IMR-90 (cell line): ENCODE data around the gene MOSPD3. TPM values are rescaled to one million over a fixed set of nuclear protein-coding genes. Genes with fewer than 3 reads are reported as not detected.

ENCODE experiments used
- ATAC-seq: fragments of 200-7000 bp; cut with Tn5 transposase; 2 replicates; pipeline ENCODE4 v1.9.1; 2020; ENCODE audit warnings: low read depth, mild to moderate bottlenecking, moderate library complexity
- BruUV-seq: library from RNA; stranded (reverse); fragments of 400-500 nt; replicated peaks from 2 replicates; lab custom pipeline; 2021; lab: Mats Ljungman, UMichigan
- CTCF ChIA-PET: fragments of 300-600 bp; formaldehyde crosslinking; extraction: SDS; loops from one replicate; lab custom pipeline; 2021; ENCODE audit warnings: antibody characterized with exemption; lab: Yijun Ruan, JAX
- POLR2A ChIA-PET: fragments of 300-600 bp; sonication (Branson Sonifier 250); formaldehyde crosslinking; loops from one replicate; lab custom pipeline; 2022; ENCODE audit warnings: antibody characterized with exemption; ENCODE audit not compliant: unreplicated experiment; lab: Charles Lee
- DNase-seq: peaks from one replicate; pipeline ENCODE4 v3.0.0; 2013
- H2AFZ ChIP-seq: replicated peaks from 2 replicates; pipeline ENCODE3; 2013; ENCODE audit warnings: low read length, mild to moderate bottlenecking; ENCODE audit not compliant: poor library complexity
- H2AK5ac ChIP-seq: 2 replicates; pipeline ENCODE4 v1.6.1; 2013; ENCODE audit warnings: low read depth, low read length, inconsistent platforms
- H2AK9ac ChIP-seq: replicated peaks from 2 replicates; pipeline ENCODE3; 2013; ENCODE audit warnings: mild to moderate bottlenecking, low read depth, low read length, moderate library complexity; ENCODE audit not compliant: poor library complexity
- H2BK120ac ChIP-seq: 2 replicates; pipeline ENCODE4 v1.6.1; 2013; ENCODE audit warnings: low read depth, low read length, inconsistent platforms
- H2BK15ac ChIP-seq: 3 replicates; pipeline ENCODE4 v1.6.1; 2013; ENCODE audit warnings: low read depth, low read length, inconsistent platforms
- H2BK20ac ChIP-seq: 2 replicates; pipeline ENCODE4 v1.6.1; 2013; ENCODE audit warnings: low read depth, mild to moderate bottlenecking, inconsistent platforms, low read length, moderate library complexity
- H2BK5ac ChIP-seq: 2 replicates; pipeline ENCODE4 v1.6.1; 2013; ENCODE audit warnings: mild to moderate bottlenecking, low read depth, low read length, inconsistent platforms; ENCODE audit not compliant: poor library complexity, severe bottlenecking
- H3K14ac ChIP-seq: replicated peaks from 2 replicates; pipeline ENCODE4 v1.6.1; 2013; ENCODE audit warnings: low read depth, low read length, inconsistent platforms
- H3K18ac ChIP-seq: 2 replicates; pipeline ENCODE4 v1.6.1; 2013; ENCODE audit warnings: low read depth, low read length, control low read depth
- H3K23ac ChIP-seq: 2 replicates; pipeline ENCODE4 v1.6.1; 2013; ENCODE audit warnings: low read depth, low read length, inconsistent platforms
- H3K27ac ChIP-seq: 2 replicates; pipeline ENCODE4 v1.5.1; 2013; ENCODE audit warnings: mild to moderate bottlenecking, control low read depth, low read length; ENCODE audit not compliant: insufficient read depth
- H3K27me3 ChIP-seq: 2 replicates; pipeline ENCODE4 v1.6.1; 2013; ENCODE audit warnings: low read length; ENCODE audit not compliant: control insufficient read depth, insufficient read depth
- H3K36me3 ChIP-seq: 2 replicates; pipeline ENCODE4 v1.6.1; 2013; ENCODE audit warnings: low read length, mixed read lengths; ENCODE audit not compliant: control insufficient read depth, insufficient read depth
- H3K4ac ChIP-seq: 2 replicates; pipeline ENCODE4 v1.6.1; 2013; ENCODE audit warnings: low read depth, low read length, inconsistent platforms
- H3K4me1 ChIP-seq: 2 replicates; pipeline ENCODE4 v1.6.1; 2013; ENCODE audit warnings: low read length, mixed read lengths; ENCODE audit not compliant: control insufficient read depth, insufficient read depth
- H3K4me2 ChIP-seq: 2 replicates; pipeline ENCODE4 v1.6.1; 2013; ENCODE audit warnings: low read depth, mild to moderate bottlenecking, control low read depth, low read length, moderate library complexity
- H3K4me3 ChIP-seq: 2 replicates; pipeline ENCODE4 v1.5.1; 2013; ENCODE audit warnings: low read depth, mild to moderate bottlenecking, control low read depth, low read length, moderate library complexity; ENCODE audit not compliant: insufficient read depth
- H3K56ac ChIP-seq: 2 replicates; pipeline ENCODE4 v1.6.1; 2013; ENCODE audit warnings: low read length, inconsistent platforms; ENCODE audit not compliant: insufficient read depth; ENCODE audit errors: extremely low read depth
- H3K79me1 ChIP-seq, 2 experiments: 2 replicates each; pipeline ENCODE4 v1.6.1; 2013; ENCODE audit warnings: low read length in 2 of 2, inconsistent platforms in 1 of 2, low read depth in 1 of 2
- H3K9ac ChIP-seq: 2 replicates; pipeline ENCODE4 v1.6.1; 2013; ENCODE audit warnings: low read depth, low read length, control low read depth
- H3K9me1 ChIP-seq: 2 replicates; pipeline ENCODE4 v1.6.1; 2013; ENCODE audit warnings: low read length, inconsistent platforms; ENCODE audit not compliant: insufficient read depth
- H3K9me3 ChIP-seq: 2 replicates; pipeline ENCODE4 v1.6.1; 2013; ENCODE audit warnings: low read length; ENCODE audit not compliant: control insufficient read depth, insufficient read depth
- H4K20me1 ChIP-seq: 2 replicates; pipeline ENCODE4 v1.6.1; 2013; ENCODE audit warnings: low read length, inconsistent platforms; ENCODE audit not compliant: insufficient read depth
- H4K5ac ChIP-seq: 2 replicates; pipeline ENCODE4 v1.6.1; 2013; ENCODE audit warnings: mild to moderate bottlenecking, low read depth, low read length, control low read depth
- H4K8ac ChIP-seq, 2 experiments: 2 replicates each; pipeline ENCODE4 v1.6.1; 2013; ENCODE audit warnings: low read depth in 2 of 2, low read length in 2 of 2, control low read depth in 1 of 2, inconsistent platforms in 1 of 2
- H4K91ac ChIP-seq: 2 replicates; pipeline ENCODE4 v1.6.1; 2013; ENCODE audit warnings: low read depth, low read length, inconsistent platforms; ENCODE audit not compliant: insufficient read depth
- RAD21 ChIP-seq: IDR thresholded peaks from 2 replicates; pipeline ENCODE4 v1.6.1; 2012; ENCODE audit warnings: low read length, improper control_type of control experiment
- WGBS, 2 experiments: methylation state at CpG; one replicate each; pipeline versions ENCODE4 v1.1.5 to v1.1.7; 2013; ENCODE audit warnings: missing lambda C conversion rate in 2 of 2; ENCODE audit not compliant: insufficient read length in 1 of 2; ENCODE audit errors: extremely low coverage in 2 of 2; 5-methylcytosine and 5-hydroxymethylcytosine counted together
- dilution Hi-C: fragments of 300-500 bp; cut with HindIII; formaldehyde crosslinking; loops from one replicate; pipeline ENCODE4 v1.14.3; 2018; ENCODE audit warnings: low sequenced_read_pairs; ENCODE audit not compliant: unreplicated experiment
- in situ Hi-C: fragments of 300-500 bp; cut with MboI; formaldehyde crosslinking; loops from 3 replicates; pipeline ENCODE4 v1.14.3; 2019; ENCODE audit warnings: low sequenced_read_pairs, inconsistent platforms, mixed read lengths
- intact Hi-C: fragments of 100-400 bp; cut with micrococcal nuclease; formaldehyde crosslinking; loops from 2 replicates; pipeline ENCODE4 v1.10.0; 2022
- polyA plus RNA-seq, 3 experiments: library from polyadenylated mRNA; depleted of rRNA; stranded (reverse); fragments of >200 nt; gene quantifications; 2 replicates each; pipeline ENCODE4 v1.2.3, GENCODE V29; 2012; ENCODE audit warnings: low replicate concordance in 1 of 3
- total RNA-seq: library from RNA; depleted of rRNA; stranded (reverse); fragments of >200 nt; gene quantifications from 2 replicates; pipeline ENCODE4 v1.2.3, GENCODE V29; 2012
- TF ChIP-seq, protein P1 (sequence below): fragments of 150-350 bp; IDR thresholded peaks from 2 replicates; pipeline ENCODE4 v1.6.1; 2016; ENCODE audit warnings: low read depth, mild to moderate bottlenecking, low read length, moderate library complexity, borderline replicate concordance

Gene MOSPD3
- total and polyA plus RNA-seq, 2 of the 4 experiments (the other 2 are of a cell fraction), result 2.3 to 30.0 TPM

DNA sequence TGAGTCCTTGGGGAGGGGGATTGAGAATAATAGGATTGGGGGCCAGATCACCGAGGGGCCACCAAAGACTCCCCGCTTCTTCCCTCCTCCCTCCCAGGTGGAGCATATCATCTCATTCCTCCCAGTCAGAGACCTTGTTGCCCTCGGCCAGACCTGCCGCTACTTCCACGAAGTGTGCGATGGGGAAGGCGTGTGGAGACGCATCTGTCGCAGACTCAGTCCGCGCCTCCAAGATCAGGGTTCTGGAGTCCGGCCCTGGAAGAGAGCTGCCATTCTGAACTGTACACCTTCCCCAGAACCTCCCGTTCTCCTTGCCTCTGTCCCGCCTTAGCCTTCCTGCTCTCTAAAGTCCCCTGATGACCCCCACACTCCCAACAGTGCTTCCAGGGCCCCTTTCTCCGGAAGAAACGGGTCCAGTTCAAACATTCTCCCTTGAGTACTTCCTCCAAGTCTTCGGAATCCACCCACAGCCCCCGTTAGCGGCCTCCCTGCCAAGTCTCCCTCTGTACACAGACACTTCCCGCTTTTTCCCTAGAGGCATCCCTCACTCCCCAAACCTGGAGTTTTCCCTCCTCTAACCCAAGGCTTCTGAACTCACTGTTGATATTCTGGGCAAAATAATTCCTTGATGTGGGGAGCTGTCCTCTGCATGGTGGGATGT, 22.1 kb upstream of the MOSPD3 start:
- Histone ChIP-seq H2BK5ac (no peak overlapping the region), H4K5ac (no peak overlapping the region), H4K20me1 (peaks cover 7% of the 10 kb centered on the region), H3K27ac (no peak overlapping the region), H2BK120ac (no peak overlapping the region), H2AK9ac (no peak overlapping the region), H3K56ac (no peak overlapping the region), H3K4me2 (no peak overlapping the region), H3K36me3 (no peaks in the 10 kb centered on the region), H3K23ac (no peak overlapping the region), H3K9me3 (no peaks in the 10 kb centered on the region), H3K9ac (no peak overlapping the region), H3K4me3 (no peak overlapping the region), H2AK5ac (no peak overlapping the region), H2AFZ (peak overlapping the region; percentile 74), H3K4ac (no peak overlapping the region), H3K14ac (no peak overlapping the region), H3K18ac (no peak overlapping the region), H2BK15ac (no peak overlapping the region), H3K79me1 (peaks cover 4 to 9% of the 10 kb centered on the region in 2 experiments; a peak in 2 of 4 replicates), H4K8ac (peak overlapping the region in 1 of 2 experiments; percentile 19; a peak in 1 of 4 replicates), H4K91ac (no peak overlapping the region), H3K27me3 (no peaks in the 10 kb centered on the region), H3K9me1 (0 out of 2 replicates have a peak, but pooled peaks cover 6% of the 10 kb centered on the region), H2BK20ac (no peak overlapping the region), H3K4me1 (peaks cover 5% of the 10 kb centered on the region; the same call in 1 of the 2 replicates)
- no peak for ATAC-seq
- ChIA-PET CTCF (no interaction called here), POLR2A (no interaction called here)
- in situ Hi-C loops (loop anchor here (25.0 kb wide), 1 partner anchor 272 kb away; the partner anchor contains the start of genes SLC12A9 and TRIP6), intact Hi-C loops (no loop called here), dilution Hi-C loops (no loop called here)
- no TSS peak for BruUV-seq
- no peak for DNase-seq
- WGBS, 2 experiments, result 26% methylated on average over 14 of the region's 20 CpGs; no CpG with 5 or more reads in 1 of the 2 experiments
- no peak for TF ChIP-seq RAD21
- TF ChIP-seq, protein P1, sequence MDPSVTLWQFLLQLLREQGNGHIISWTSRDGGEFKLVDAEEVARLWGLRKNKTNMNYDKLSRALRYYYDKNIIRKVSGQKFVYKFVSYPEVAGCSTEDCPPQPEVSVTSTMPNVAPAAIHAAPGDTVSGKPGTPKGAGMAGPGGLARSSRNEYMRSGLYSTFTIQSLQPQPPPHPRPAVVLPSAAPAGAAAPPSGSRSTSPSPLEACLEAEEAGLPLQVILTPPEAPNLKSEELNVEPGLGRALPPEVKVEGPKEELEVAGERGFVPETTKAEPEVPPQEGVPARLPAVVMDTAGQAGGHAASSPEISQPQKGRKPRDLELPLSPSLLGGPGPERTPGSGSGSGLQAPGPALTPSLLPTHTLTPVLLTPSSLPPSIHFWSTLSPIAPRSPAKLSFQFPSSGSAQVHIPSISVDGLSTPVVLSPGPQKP, result no peak
